ENCODE data around the gene NAV2. TPM values are rescaled to one million over a fixed set of nuclear protein-coding genes. Genes with fewer than 3 reads are reported as not detected.

NAV2 gene
- total RNA-seq, 1 experiment from 2014 or later = 2.1 TPM

GRCh38 chr11:19675397-19675796 lies 37.2 kb upstream of the NAV2 start (continued):
- TF ChIP-seq ZBTB33 (IDR thresholded peaks at IDR 0.05; ENCODE audit: extremely low read depth, insufficient replicate concordance, low read length) (no peak), CEBPB (IDR thresholded peaks at IDR 0.05; ENCODE audit: low read depth) (no peak), ELF1 (IDR thresholded peaks at IDR 0.05; ENCODE audit: borderline replicate concordance, low read depth) (no peak), EZH2phosphoT487 (IDR thresholded peaks at IDR 0.05; ENCODE audit: borderline replicate concordance) (no peak), RAD21 (IDR thresholded peaks at IDR 0.05; ENCODE audit: low read depth) (no peak)

DNA sequence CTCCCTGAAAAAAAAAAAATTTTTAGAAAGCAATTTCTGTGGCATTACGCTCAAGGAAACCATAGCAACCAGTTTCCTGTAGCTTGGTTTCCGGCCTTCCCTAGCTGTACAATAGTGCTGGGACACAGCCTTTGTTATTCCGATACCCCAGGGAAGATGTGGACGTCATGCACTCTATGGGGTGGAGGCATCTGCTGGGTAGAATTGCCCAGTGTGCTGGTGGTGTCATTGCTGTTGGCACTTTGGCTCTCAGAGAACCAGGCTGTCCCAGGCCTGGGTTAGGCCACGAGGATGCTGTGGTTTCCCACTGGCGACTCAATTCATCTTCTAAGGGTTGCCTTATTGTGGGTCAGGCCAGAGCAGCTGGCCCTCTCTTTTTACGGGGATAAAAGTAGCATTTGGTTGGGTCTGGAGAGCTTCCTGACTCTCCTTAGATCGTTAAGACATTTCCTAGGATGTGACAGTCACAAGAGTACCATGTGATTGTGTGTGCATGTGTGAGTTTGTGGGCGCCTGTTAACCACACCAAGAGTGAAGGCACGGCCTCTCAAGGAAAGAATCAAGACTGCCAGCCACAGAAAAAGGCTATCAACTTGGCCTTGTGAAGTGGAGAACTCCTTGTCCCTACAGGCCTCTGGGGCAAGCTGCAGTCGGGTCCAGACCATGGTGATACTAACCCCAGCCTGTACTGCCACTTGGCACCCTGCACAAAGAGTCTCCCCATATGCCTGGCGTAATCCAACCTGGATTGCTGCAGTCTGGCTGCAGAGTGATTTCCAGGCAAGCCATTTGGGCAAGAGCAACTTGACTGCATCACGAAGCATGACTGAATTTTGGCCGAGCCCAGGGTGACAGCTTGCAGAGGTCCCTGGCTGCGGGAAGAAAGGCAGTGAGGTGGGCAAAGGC lies 35.9 kb upstream of the NAV2 start:
- no peaks in the 10 kb centered on the region for H3K79me2 ChIP-seq (ENCODE audit: insufficient read depth, low read length)
- RAD21 ChIA-PET (ENCODE audit: low non-redundant PET in 1 of 2, low total read pairs in 2 of 2, uncharacterized antibody in 2 of 2, unreplicated experiment in 2 of 2) = no interaction called here
- H3K9me2 ChIP-seq (ENCODE audit: insufficient read depth) = no peaks in the 10 kb centered on the region
- no peaks in the 10 kb centered on the region for H3K9me3 ChIP-seq (ENCODE audit: control insufficient read depth in 1 of 2, insufficient read depth in 1 of 2, low read depth in 1 of 2, low read length in 2 of 2)
- H2AFZ ChIP-seq (ENCODE audit: low read depth, low read length, poor library complexity, severe bottlenecking) = no peak overlapping the region
- H3K27ac ChIP-seq (ENCODE audit: low read depth, low read length) = no peak overlapping the region
- H3K9ac ChIP-seq (ENCODE audit: low read length) = no peak overlapping the region
- no peaks in the 10 kb centered on the region for H3K27me3 ChIP-seq (ENCODE audit: insufficient read depth, low read length)
- DNase-seq (ENCODE audit: low read depth, low spot score) (no peak), ATAC-seq (no peak)
- H3K4me2 ChIP-seq (ENCODE audit: low read length) = no peak overlapping the region
- no TSS peak for BruUV-seq (replicated peaks)
- POLR2A ChIA-PET = no interaction called here
- intact Hi-C loops (cut with micrococcal nuclease) = no loop called here
- peaks cover 11 to 24% of the 10 kb centered on the region in 2 experiments for H3K4me1 ChIP-seq (ENCODE audit: control insufficient read depth in 1 of 2, insufficient read depth in 2 of 2, low read length in 2 of 2)
- H3K36me3 ChIP-seq (ENCODE audit: control insufficient read depth in 1 of 2, insufficient read depth in 2 of 2, low read length in 2 of 2) = no peaks in the 10 kb centered on the region
- CTCF ChIA-PET = no interaction called here
- H4K20me1 ChIP-seq (ENCODE audit: insufficient read depth) = no peaks in the 10 kb centered on the region
- H3K4me3 ChIP-seq (replicated peaks in 1 of 2; ENCODE audit: low read depth in 1 of 2, low read length in 2 of 2) = no peak overlapping the region
- TF ChIP-seq, protein P1, sequence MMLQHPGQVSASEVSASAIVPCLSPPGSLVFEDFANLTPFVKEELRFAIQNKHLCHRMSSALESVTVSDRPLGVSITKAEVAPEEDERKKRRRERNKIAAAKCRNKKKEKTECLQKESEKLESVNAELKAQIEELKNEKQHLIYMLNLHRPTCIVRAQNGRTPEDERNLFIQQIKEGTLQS (IDR thresholded peaks at IDR 0.05) = no peak
- TF ChIP-seq ZBTB33 (IDR thresholded peaks at IDR 0.05; ENCODE audit: extremely low read depth, insufficient replicate concordance, low read length) = no peak
- TF ChIP-seq POLR2A (IDR thresholded peaks at IDR 0.05; ENCODE audit: borderline replicate concordance, extremely low read depth, insufficient read depth, insufficient read length) = no peak
- TF ChIP-seq, protein P2, sequence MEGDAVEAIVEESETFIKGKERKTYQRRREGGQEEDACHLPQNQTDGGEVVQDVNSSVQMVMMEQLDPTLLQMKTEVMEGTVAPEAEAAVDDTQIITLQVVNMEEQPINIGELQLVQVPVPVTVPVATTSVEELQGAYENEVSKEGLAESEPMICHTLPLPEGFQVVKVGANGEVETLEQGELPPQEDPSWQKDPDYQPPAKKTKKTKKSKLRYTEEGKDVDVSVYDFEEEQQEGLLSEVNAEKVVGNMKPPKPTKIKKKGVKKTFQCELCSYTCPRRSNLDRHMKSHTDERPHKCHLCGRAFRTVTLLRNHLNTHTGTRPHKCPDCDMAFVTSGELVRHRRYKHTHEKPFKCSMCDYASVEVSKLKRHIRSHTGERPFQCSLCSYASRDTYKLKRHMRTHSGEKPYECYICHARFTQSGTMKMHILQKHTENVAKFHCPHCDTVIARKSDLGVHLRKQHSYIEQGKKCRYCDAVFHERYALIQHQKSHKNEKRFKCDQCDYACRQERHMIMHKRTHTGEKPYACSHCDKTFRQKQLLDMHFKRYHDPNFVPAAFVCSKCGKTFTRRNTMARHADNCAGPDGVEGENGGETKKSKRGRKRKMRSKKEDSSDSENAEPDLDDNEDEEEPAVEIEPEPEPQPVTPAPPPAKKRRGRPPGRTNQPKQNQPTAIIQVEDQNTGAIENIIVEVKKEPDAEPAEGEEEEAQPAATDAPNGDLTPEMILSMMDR (IDR thresholded peaks at IDR 0.05 in 2 of 3, conservative IDR thresholded peaks at IDR 0.05 in 1 of 3; ENCODE audit: borderline replicate concordance in 1 of 3, insufficient read depth in 1 of 3, low read depth in 2 of 3, low read length in 2 of 3) = no peak
- TF ChIP-seq EZH2 (IDR thresholded peaks at IDR 0.05) = no peak
- no peak for TF ChIP-seq ELF1 (IDR thresholded peaks at IDR 0.05; ENCODE audit: borderline replicate concordance, low read depth)
- TF ChIP-seq ZNF274 (IDR thresholded peaks at IDR 0.05; ENCODE audit: low read depth, low read length) = no peak
- TF ChIP-seq CBX3 (IDR thresholded peaks at IDR 0.05; ENCODE audit: low read depth) = no peak
- TF ChIP-seq, protein P3, sequence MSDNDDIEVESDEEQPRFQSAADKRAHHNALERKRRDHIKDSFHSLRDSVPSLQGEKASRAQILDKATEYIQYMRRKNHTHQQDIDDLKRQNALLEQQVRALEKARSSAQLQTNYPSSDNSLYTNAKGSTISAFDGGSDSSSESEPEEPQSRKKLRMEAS (IDR thresholded peaks at IDR 0.05) = no peak
- TF ChIP-seq SIN3A (IDR thresholded peaks at IDR 0.05; ENCODE audit: low read depth) = no peak
- no peak for TF ChIP-seq POLR2AphosphoS5 (IDR thresholded peaks at IDR 0.05; ENCODE audit: low read depth, low read length)
- TF ChIP-seq FOSL1 (IDR thresholded peaks at IDR 0.05; ENCODE audit: low read depth) = no peak
- no peak for TF ChIP-seq YY1 (IDR thresholded peaks at IDR 0.05; ENCODE audit: extremely low read depth, insufficient replicate concordance, low read depth, low read length)
- TF ChIP-seq CEBPB (IDR thresholded peaks at IDR 0.05; ENCODE audit: low read depth) = no peak
- no peak for TF ChIP-seq JUND (IDR thresholded peaks at IDR 0.05)
- no peak for TF ChIP-seq EGR1 (IDR thresholded peaks at IDR 0.05; ENCODE audit: low read depth)
- no peak for TF ChIP-seq RAD21 (IDR thresholded peaks at IDR 0.05; ENCODE audit: low read depth)

Measured in HCT116 (cell line).